Breast epithelium (tissue), 3 donors: ENCODE results near the gene MRPL37.

Experiments
- POLR2A ChIP-seq: fragments of 450-650 bp; IDR thresholded peaks from one replicate; pipeline ENCODE4 v1.6.1; 2016; ENCODE audit warnings: antibody characterized with exemption, mild to moderate bottlenecking, moderate library complexity
- TF ChIP-seq, protein P1 (sequence below), 3 donors: fragments of 450-650 bp; IDR thresholded peaks; one replicate each; pipeline ENCODE4 v1.5.1; 2016 to 2017; ENCODE audit warnings: antibody characterized with exemption in 3 of 3, mild to moderate bottlenecking in 3 of 3, moderate library complexity in 3 of 3

DNA sequence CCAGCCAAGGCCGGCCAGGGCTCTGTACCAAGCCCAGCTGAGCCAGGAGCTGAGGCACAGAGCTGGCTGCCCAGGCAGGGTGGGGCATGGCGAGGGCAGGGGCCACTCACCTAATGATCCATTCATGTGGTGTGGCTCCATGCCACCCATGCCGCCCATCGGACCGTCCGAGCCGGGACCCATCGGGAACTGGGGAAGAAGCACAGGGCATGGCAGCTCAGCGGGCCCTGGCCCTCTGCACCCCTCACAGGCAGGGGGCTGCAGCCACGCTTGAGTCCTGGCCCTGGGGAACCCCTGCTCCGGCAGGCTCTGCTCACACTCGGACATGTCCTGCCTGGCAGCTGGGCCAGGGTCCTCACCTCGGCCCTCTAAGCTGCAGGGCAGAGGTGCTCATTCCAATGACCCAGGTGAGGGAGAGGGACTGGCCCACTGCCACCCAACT is 28.7 kb downstream of the MRPL37 start:
- TF ChIP-seq POLR2A: no peak
- TF ChIP-seq, protein P1, sequence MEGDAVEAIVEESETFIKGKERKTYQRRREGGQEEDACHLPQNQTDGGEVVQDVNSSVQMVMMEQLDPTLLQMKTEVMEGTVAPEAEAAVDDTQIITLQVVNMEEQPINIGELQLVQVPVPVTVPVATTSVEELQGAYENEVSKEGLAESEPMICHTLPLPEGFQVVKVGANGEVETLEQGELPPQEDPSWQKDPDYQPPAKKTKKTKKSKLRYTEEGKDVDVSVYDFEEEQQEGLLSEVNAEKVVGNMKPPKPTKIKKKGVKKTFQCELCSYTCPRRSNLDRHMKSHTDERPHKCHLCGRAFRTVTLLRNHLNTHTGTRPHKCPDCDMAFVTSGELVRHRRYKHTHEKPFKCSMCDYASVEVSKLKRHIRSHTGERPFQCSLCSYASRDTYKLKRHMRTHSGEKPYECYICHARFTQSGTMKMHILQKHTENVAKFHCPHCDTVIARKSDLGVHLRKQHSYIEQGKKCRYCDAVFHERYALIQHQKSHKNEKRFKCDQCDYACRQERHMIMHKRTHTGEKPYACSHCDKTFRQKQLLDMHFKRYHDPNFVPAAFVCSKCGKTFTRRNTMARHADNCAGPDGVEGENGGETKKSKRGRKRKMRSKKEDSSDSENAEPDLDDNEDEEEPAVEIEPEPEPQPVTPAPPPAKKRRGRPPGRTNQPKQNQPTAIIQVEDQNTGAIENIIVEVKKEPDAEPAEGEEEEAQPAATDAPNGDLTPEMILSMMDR (IDR thresholded peaks at IDR 0.05): no peak
